ENCODE measurements around the gene WDHD1.

DNA sequence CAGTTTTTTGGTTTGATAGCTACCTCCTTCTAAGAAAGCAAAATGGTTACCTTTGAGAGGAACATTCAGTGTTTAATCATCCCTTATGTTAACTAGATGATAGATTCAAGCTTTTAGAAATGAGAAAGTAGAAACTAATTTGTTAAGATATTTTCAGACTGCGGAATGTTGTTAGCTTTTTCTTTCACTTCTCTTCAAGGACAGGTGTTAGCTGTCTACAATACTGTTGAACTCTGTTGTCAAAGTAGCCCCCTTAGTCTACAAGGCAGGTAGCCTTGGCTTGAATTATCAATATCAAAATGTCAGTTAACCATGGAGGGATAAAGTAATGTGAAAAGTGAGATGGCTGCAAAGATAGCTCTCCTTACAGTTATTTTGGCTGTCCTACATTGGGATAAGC is 39.3 kb upstream of the WDHD1 start:
- TF ChIP-seq POLR2A (IDR thresholded peaks at IDR 0.05; ENCODE audit: low read depth, low read length), result no peak
- no peak for TF ChIP-seq POLR2AphosphoS5 (IDR thresholded peaks at IDR 0.05; ENCODE audit: low read depth, low read length)
- TF ChIP-seq TAF1 (IDR thresholded peaks at IDR 0.05; ENCODE audit: borderline replicate concordance, low read depth, low read length), result no peak
